Muscle of leg (tissue), 11 donors: Measurements from ENCODE around the gene MT4. TPM values are rescaled to one million over a fixed set of nuclear protein-coding genes. Genes with fewer than 3 reads are reported as not detected.

Experiments
- DNase-seq: peaks from one replicate; pipeline ENCODE4 v3.0.0; 2013
- H3K27ac ChIP-seq: one replicate; pipeline ENCODE4 v1.5.1; 2013; ENCODE audit warnings: mild to moderate bottlenecking, low read length, control low read depth
- H3K27me3 ChIP-seq: one replicate; pipeline ENCODE4 v1.6.1; 2013; ENCODE audit warnings: low read length; ENCODE audit not compliant: control insufficient read depth, insufficient read depth
- H3K36me3 ChIP-seq: one replicate; pipeline ENCODE4 v1.6.1; 2013; ENCODE audit warnings: low read length; ENCODE audit not compliant: control insufficient read depth, insufficient read depth
- H3K4me1 ChIP-seq: one replicate; pipeline ENCODE4 v1.6.1; 2013; ENCODE audit warnings: low read length; ENCODE audit not compliant: control insufficient read depth, insufficient read depth
- H3K4me3 ChIP-seq: one replicate; pipeline ENCODE4 v1.5.1; 2013; ENCODE audit warnings: low read length, control low read depth
- H3K9me3 ChIP-seq: replicated peaks from 2 replicates; pipeline ENCODE4 v1.6.1; 2013; ENCODE audit warnings: low read depth, low read length; ENCODE audit not compliant: control insufficient read depth
- WGBS: methylation state at CpG from one replicate; pipeline ENCODE4 v1.1.5; 2013; ENCODE audit warnings: missing lambda C conversion rate; ENCODE audit not compliant: insufficient coverage; 5-methylcytosine and 5-hydroxymethylcytosine counted together
- polyA plus RNA-seq, 8 donors: library from polyadenylated mRNA; unstranded; fragments of 120-200 nt; gene quantifications; one replicate each; pipeline versions ENCODE4 v1.2.1 to v1.2.3, GENCODE V29; 2013; ENCODE audit warnings: inconsistent platforms in 1 of 8, low replicate concordance in 1 of 8; ENCODE audit not compliant: insufficient read length in 8 of 8, insufficient read depth in 1 of 8
- total RNA-seq: library from RNA; stranded (reverse); fragments of 120-200 nt; gene quantifications from one replicate; pipeline ENCODE4 v1.2.4, GENCODE V29; 2013

The MT4 gene
- total and polyA plus RNA-seq, 9 donors = not detected

- peaks cover 15% of the 10 kb centered on the region for H3K27me3 ChIP-seq
- no peaks in the 10 kb centered on the region for H3K4me1 ChIP-seq
- no peaks in the 10 kb centered on the region for H3K36me3 ChIP-seq
- H3K4me3 ChIP-seq = no peak overlapping the region
- no CpG with 5 or more reads among the region's 7 CpGs for WGBS
- no peak for DNase-seq
- no peaks in the 10 kb centered on the region for H3K9me3 ChIP-seq
- H3K27ac ChIP-seq = no peak overlapping the region
Measured at GRCh38 chr16:56538331-56538730, 26.5 kb upstream of the MT4 start.

- peaks cover 12% of the 10 kb centered on the region for H3K27me3 ChIP-seq
- H3K27ac ChIP-seq = no peak overlapping the region
- H3K4me3 ChIP-seq = no peak overlapping the region
- no CpG with 5 or more reads among the region's 4 CpGs for WGBS
- no peaks in the 10 kb centered on the region for H3K4me1 ChIP-seq
- H3K36me3 ChIP-seq = no peaks in the 10 kb centered on the region
- DNase-seq = no peak
- no peaks in the 10 kb centered on the region for H3K9me3 ChIP-seq
Measured at GRCh38 chr16:56539656-56540055, 25.2 kb upstream of the MT4 start.

GRCh38 chr16:56542039-56542438 lies 22.8 kb upstream of the MT4 start:
- Histone ChIP-seq H3K4me1 (peaks cover 2% of the 10 kb centered on the region), H3K27ac (no peak overlapping the region), H3K9me3 (no peaks in the 10 kb centered on the region), H3K36me3 (no peaks in the 10 kb centered on the region), H3K4me3 (no peak overlapping the region), H3K27me3 (peaks cover 7% of the 10 kb centered on the region)
- no CpG with 5 or more reads among the region's 2 CpGs for WGBS
- DNase-seq = no peak

GRCh38 chr16:56547120-56547948 lies 17.5 kb upstream of the MT4 start:
- Histone ChIP-seq H3K27me3 (peaks cover 6% of the 10 kb centered on the region), H3K36me3 (no peaks in the 10 kb centered on the region), H3K4me3 (no peak overlapping the region), H3K9me3 (no peaks in the 10 kb centered on the region), H3K4me1 (peaks cover 12% of the 10 kb centered on the region), H3K27ac (no peak overlapping the region)
- 19% methylated on average over 8 of the region's 12 CpGs for WGBS
- peak; percentile 22 for DNase-seq

GRCh38 chr16:56547949-56548567 lies 16.8 kb upstream of the MT4 start:
- DNase-seq = no peak

GRCh38 chr16:56549161-56549560 lies 15.7 kb upstream of the MT4 start:
- H3K4me1 ChIP-seq = peaks cover 14% of the 10 kb centered on the region
- H3K36me3 ChIP-seq = no peaks in the 10 kb centered on the region

More at GRCh38 chr16:56547949-56548567, 16.8 kb upstream of the MT4 start:
- H3K36me3 ChIP-seq = no peaks in the 10 kb centered on the region
- peaks cover 2% of the 10 kb centered on the region for H3K27me3 ChIP-seq
- WGBS = 96% methylated on average over 3 of the region's 4 CpGs
- H3K4me1 ChIP-seq = peaks cover 14% of the 10 kb centered on the region
- no peaks in the 10 kb centered on the region for H3K9me3 ChIP-seq
- no peak overlapping the region for H3K4me3 ChIP-seq
- no peak overlapping the region for H3K27ac ChIP-seq

GRCh38 chr16:56549744-56550385 lies 15.0 kb upstream of the MT4 start:
- 89% methylated on average over 4 of the region's 5 CpGs for WGBS
- no peak for DNase-seq
- H3K4me3 ChIP-seq = no peak overlapping the region
- peaks cover 14% of the 10 kb centered on the region for H3K4me1 ChIP-seq
- no peak overlapping the region for H3K27ac ChIP-seq
- no peaks in the 10 kb centered on the region for H3K9me3 ChIP-seq
- H3K36me3 ChIP-seq = no peaks in the 10 kb centered on the region
- peaks cover 8% of the 10 kb centered on the region for H3K27me3 ChIP-seq

More at GRCh38 chr16:56549161-56549560, 15.7 kb upstream of the MT4 start:
- DNase-seq = no peak
- Histone ChIP-seq H3K27me3 (peaks cover 2% of the 10 kb centered on the region), H3K9me3 (no peaks in the 10 kb centered on the region), H3K4me3 (no peak overlapping the region), H3K27ac (no peak overlapping the region)

GRCh38 chr16:56551796-56552738 lies 12.8 kb upstream of the MT4 start:
- DNase-seq = peak; percentile 49
- Histone ChIP-seq H3K36me3 (no peaks in the 10 kb centered on the region), H3K27me3 (peaks cover 12% of the 10 kb centered on the region), H3K27ac (no peak overlapping the region), H3K4me1 (peaks cover 12% of the 10 kb centered on the region), H3K4me3 (no peak overlapping the region), H3K9me3 (no peaks in the 10 kb centered on the region)
- WGBS = 14% methylated on average over 6 of the region's 11 CpGs

GRCh38 chr16:56554441-56554840 lies 10.4 kb upstream of the MT4 start:
- Histone ChIP-seq H3K4me1 (peaks cover 12% of the 10 kb centered on the region), H3K27me3 (peaks cover 11% of the 10 kb centered on the region), H3K27ac (no peak overlapping the region), H3K4me3 (no peak overlapping the region), H3K36me3 (no peaks in the 10 kb centered on the region), H3K9me3 (no peaks in the 10 kb centered on the region)
- 98% methylated on average over 7 of the region's 10 CpGs for WGBS
- no peak for DNase-seq
